ENCODE measurements around the gene KLHL12. TPM values are rescaled to one million over a fixed set of nuclear protein-coding genes. Genes with fewer than 3 reads are reported as not detected.
"Not testable (repeated sequence)": the region's sequence is repeated elsewhere in the genome, so short reads cannot be mapped to it uniquely, and the experiment has no call there.

The KLHL12 gene
- total RNA-seq, 2 experiments from 2014 or later, result 27.8 to 31.7 TPM

DNA sequence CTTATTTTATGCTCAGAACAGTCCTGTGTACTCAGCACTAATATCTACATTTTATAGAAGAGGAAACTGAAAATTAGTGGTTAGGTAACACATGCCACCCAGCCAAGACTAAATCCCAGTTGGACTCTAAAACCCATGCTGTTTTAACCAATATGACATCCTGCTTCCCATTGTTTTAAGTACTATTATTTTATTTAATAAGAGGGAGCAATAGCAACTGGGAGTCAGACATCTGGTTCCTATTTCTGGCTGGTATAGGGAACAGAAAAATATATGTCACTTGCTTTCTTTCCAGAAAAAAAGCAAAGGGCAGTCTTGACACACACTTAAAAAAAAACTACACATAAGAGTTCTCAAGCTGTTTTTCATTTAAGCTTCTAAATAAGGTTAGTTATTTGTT, 11.9 kb downstream of the KLHL12 start:
- DNase-seq (no peak), ATAC-seq (no peak)
- Mint-ChIP-seq H3K4me1 (ENCODE audit: low read depth) (peaks cover 19% of the 10 kb centered on the region), H3K27me3 (ENCODE audit: low read depth) (no peaks in the 10 kb centered on the region), H3K36me3 (ENCODE audit: low read depth) (peaks cover 64% of the 10 kb centered on the region), H3K27ac (no peak overlapping the region), H3K9me3 (ENCODE audit: insufficient read depth) (no peaks in the 10 kb centered on the region), H3K4me3 (no peak overlapping the region)
- ChIA-PET POLR2A (interaction anchor here (0.6 to 0.8 kb wide), 2 partner anchors 30 to 47 kb away, joined by 3 read pairs; no protein-coding TSS in a partner anchor), CTCF (interaction anchor here (0.9 kb wide), 1 partner anchor 75 kb away, joined by 3 read pairs; no protein-coding TSS in a partner anchor)

- Mint-ChIP-seq H3K4me1 (ENCODE audit: low read depth) (peaks cover 19% of the 10 kb centered on the region), H3K27ac (peak overlapping the region; percentile 32), H3K36me3 (ENCODE audit: low read depth) (peaks cover 50% of the 10 kb centered on the region)
- H3K4me3 Mint-ChIP-seq; POLR2A ChIA-PET; H3K27me3 Mint-ChIP-seq (ENCODE audit: low read depth); H3K9me3 Mint-ChIP-seq (ENCODE audit: insufficient read depth); ATAC-seq: not testable (repeated sequence)
- peak; percentile 51 for DNase-seq
- CTCF ChIA-PET, result interaction anchor here (1.4 to 1.5 kb wide), 2 partner anchors 56 to 87 kb away, joined by 3 to 4 read pairs; no protein-coding TSS in a partner anchor
Measured at GRCh38 chr1:202912476-202912875, 14.6 kb downstream of the KLHL12 start.

DNA sequence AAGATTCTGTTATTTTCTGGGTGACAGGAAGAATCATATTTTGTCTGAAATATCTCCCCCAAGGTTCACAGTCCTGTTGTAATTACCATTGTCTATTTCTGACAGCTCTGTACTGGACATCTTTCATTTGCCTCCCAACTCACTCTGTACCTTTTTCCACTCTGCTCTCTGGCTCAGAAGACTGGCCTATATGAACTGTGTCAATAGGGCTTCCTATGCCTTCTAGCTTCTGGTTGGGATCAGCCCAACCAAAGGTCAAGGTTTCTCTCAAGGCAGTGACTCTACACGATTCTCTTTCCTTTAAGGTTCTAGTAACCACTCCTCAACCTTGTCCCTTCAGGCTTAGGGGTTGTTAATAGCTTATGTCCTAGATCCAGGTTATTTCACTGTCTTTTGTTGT, 17.5 kb downstream of the KLHL12 start:
- DNase-seq (no peak), ATAC-seq (no peak)
- POLR2A ChIA-PET, result no interaction called here
- CTCF ChIA-PET, result interaction anchor here (0.7 kb wide), 1 partner anchor 50 kb away, joined by 3 read pairs; no protein-coding TSS in a partner anchor
- Mint-ChIP-seq H3K4me3 (no peak overlapping the region), H3K9me3 (ENCODE audit: insufficient read depth) (no peaks in the 10 kb centered on the region), H3K27ac (no peak overlapping the region), H3K36me3 (ENCODE audit: low read depth) (peaks cover 45% of the 10 kb centered on the region), H3K4me1 (ENCODE audit: low read depth) (peaks cover 19% of the 10 kb centered on the region), H3K27me3 (ENCODE audit: low read depth) (no peaks in the 10 kb centered on the region)

DNA sequence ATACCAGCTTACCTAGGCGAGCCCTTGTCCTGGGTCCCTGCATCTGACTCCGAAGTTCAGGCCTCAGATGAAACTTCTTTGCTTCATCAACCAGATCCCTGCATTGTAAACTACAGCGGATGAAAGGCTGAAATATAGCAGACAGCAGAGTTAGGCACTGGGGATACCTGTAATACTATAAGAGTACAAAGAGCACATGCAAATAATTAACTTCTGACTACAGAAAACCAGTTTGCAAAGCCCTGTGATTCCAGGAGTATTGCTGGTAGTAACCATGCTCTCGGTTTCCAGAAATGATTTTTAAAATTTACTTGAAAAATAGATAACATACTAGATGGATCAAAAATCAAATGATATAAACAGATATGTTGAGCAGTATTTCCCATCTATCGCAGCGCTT, 18.0 kb downstream of the KLHL12 start:
- no peak for ATAC-seq
- no peak for DNase-seq
- H3K9me3 Mint-ChIP-seq (ENCODE audit: insufficient read depth), result no peaks in the 10 kb centered on the region
- POLR2A ChIA-PET, result no interaction called here
- no peak overlapping the region for H3K27ac Mint-ChIP-seq
- H3K36me3 Mint-ChIP-seq (ENCODE audit: low read depth), result peaks cover 42% of the 10 kb centered on the region
- CTCF ChIA-PET, result no interaction called here
- no peak overlapping the region for H3K4me3 Mint-ChIP-seq
- no peaks in the 10 kb centered on the region for H3K27me3 Mint-ChIP-seq (ENCODE audit: low read depth)
- H3K4me1 Mint-ChIP-seq (ENCODE audit: low read depth), result peaks cover 19% of the 10 kb centered on the region

- H3K27me3 Mint-ChIP-seq (ENCODE audit: low read depth), result no peaks in the 10 kb centered on the region
- no peaks in the 10 kb centered on the region for H3K9me3 Mint-ChIP-seq (ENCODE audit: insufficient read depth)
- no peak overlapping the region for H3K27ac Mint-ChIP-seq
- POLR2A ChIA-PET, result no interaction called here
- no peaks in the 10 kb centered on the region for H3K4me1 Mint-ChIP-seq (ENCODE audit: low read depth)
- DNase-seq (no peak), ATAC-seq (no peak)
- CTCF ChIA-PET, result no interaction called here
- H3K4me3 Mint-ChIP-seq, result no peak overlapping the region
- peaks cover 19% of the 10 kb centered on the region for H3K36me3 Mint-ChIP-seq (ENCODE audit: low read depth)
Measured at GRCh38 chr1:202905331-202905730, 21.7 kb downstream of the KLHL12 start.

- H3K4me1 Mint-ChIP-seq (ENCODE audit: low read depth); H3K27ac Mint-ChIP-seq; ATAC-seq; H3K9me3 Mint-ChIP-seq (ENCODE audit: insufficient read depth); DNase-seq; H3K27me3 Mint-ChIP-seq (ENCODE audit: low read depth); H3K4me3 Mint-ChIP-seq: not testable (repeated sequence)
- POLR2A ChIA-PET, result interaction anchor here (0.9 kb wide), 1 partner anchor 103 kb away, joined by 3 read pairs; the partner anchor contains the start of gene TMEM183A
- CTCF ChIA-PET, result interaction anchor here (1.6 kb wide), 1 partner anchor 96 kb away, joined by 6 read pairs; no protein-coding TSS in a partner anchor
- H3K36me3 Mint-ChIP-seq (ENCODE audit: low read depth), result peaks cover 19% of the 10 kb centered on the region
Measured at GRCh38 chr1:202903808-202904207, 23.2 kb downstream of the KLHL12 start.

DNA sequence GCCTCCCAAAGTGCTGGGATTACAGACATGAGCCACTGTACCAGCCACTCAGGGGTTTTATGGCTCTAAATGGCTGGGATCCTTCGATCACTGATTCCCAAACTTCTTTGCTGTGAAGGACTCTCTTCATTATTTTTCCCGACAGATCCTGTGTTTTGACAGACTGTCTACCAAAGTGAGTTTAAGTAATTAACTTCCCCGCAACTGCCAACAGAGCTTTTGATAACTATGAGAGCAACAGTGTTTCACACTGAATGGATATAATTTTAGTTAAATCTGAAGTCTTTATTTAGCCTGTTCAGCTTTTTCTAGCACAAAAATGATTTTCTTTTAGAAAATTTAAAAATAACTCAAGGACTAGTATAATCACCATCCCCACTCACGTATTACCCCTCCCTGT, 25.5 kb downstream of the KLHL12 start:
- no peaks in the 10 kb centered on the region for H3K27me3 Mint-ChIP-seq (ENCODE audit: low read depth)
- CTCF ChIA-PET, result no interaction called here
- H3K27ac Mint-ChIP-seq, result no peak overlapping the region
- no peaks in the 10 kb centered on the region for H3K9me3 Mint-ChIP-seq (ENCODE audit: insufficient read depth)
- H3K4me3 Mint-ChIP-seq, result no peak overlapping the region
- ATAC-seq (no peak), DNase-seq (no peak)
- no peaks in the 10 kb centered on the region for H3K4me1 Mint-ChIP-seq (ENCODE audit: low read depth)
- peaks cover 27% of the 10 kb centered on the region for H3K36me3 Mint-ChIP-seq (ENCODE audit: low read depth)
- POLR2A ChIA-PET, result no interaction called here

- Mint-ChIP-seq H3K4me3 (no peak overlapping the region), H3K27me3 (ENCODE audit: low read depth) (no peaks in the 10 kb centered on the region), H3K36me3 (ENCODE audit: low read depth) (peaks cover 50% of the 10 kb centered on the region), H3K9me3 (ENCODE audit: insufficient read depth) (no peaks in the 10 kb centered on the region), H3K4me1 (ENCODE audit: low read depth) (peaks cover 12% of the 10 kb centered on the region), H3K27ac (no peak overlapping the region)
- ChIA-PET CTCF (no interaction called here), POLR2A (no interaction called here)
- no peak for DNase-seq
- no peak for ATAC-seq
Measured at GRCh38 chr1:202892501-202892900, 34.5 kb downstream of the KLHL12 start.

- Mint-ChIP-seq H3K9me3 (ENCODE audit: insufficient read depth) (no peaks in the 10 kb centered on the region), H3K4me3 (no peak overlapping the region), H3K36me3 (ENCODE audit: low read depth) (peaks cover 43% of the 10 kb centered on the region), H3K27ac (peak overlapping the region; percentile 6), H3K4me1 (ENCODE audit: low read depth) (peaks cover 18% of the 10 kb centered on the region), H3K27me3 (ENCODE audit: low read depth) (no peaks in the 10 kb centered on the region)
- ATAC-seq (no peak), DNase-seq (no peak)
- CTCF ChIA-PET, result interaction anchor here (1.1 to 1.5 kb wide), 4 partner anchors 15 to 149 kb away, joined by 3 to 4 read pairs (median 3); no protein-coding TSS in a partner anchor
- POLR2A ChIA-PET, result interaction anchor here (0.7 to 2.3 kb wide), 3 partner anchors 37 to 77 kb away, joined by 3 to 10 read pairs (median 3); partner anchors contain the start of genes CYB5R1 and KLHL12
Measured at GRCh38 chr1:202890392-202890791, 36.6 kb downstream of the KLHL12 start.

GRCh38 chr1:202888531-202889360, 38.3 kb downstream of the KLHL12 start, which contains the start of gene RABIF:
Gene RABIF, minus strand, starts transcription at chr1:202889149. Its CDS starts 51 bp downstream, at chr1:202889098.
- POLR2A ChIA-PET, result interaction anchor here (0.6 to 2.3 kb wide), 6 partner anchors 30 to 547 kb away, joined by 3 to 12 read pairs (median 4); partner anchors contain the start of genes CYB5R1, KDM5B, KLHL12 and TMEM183A
- Mint-ChIP-seq H3K4me3 (peak within 1 kb of the TSS; percentile 94), H3K36me3 (ENCODE audit: low read depth) (peaks cover 31% of the 10 kb centered on the region), H3K27me3 (ENCODE audit: low read depth) (no peaks in the 10 kb centered on the region), H3K27ac (peak within 1 kb of the TSS; percentile 98), H3K4me1 (ENCODE audit: low read depth) (peaks cover 19% of the 10 kb centered on the region), H3K9me3 (ENCODE audit: insufficient read depth) (no peaks in the 10 kb centered on the region)
- peak; percentile 97 for DNase-seq
- ATAC-seq, result peak; percentile 96
- CTCF ChIA-PET, result interaction anchor here (1.2 kb wide), 2 partner anchors 79 to 111 kb away, joined by 4 to 6 read pairs; partner anchors contain the start of gene CYB5R1

DNA sequence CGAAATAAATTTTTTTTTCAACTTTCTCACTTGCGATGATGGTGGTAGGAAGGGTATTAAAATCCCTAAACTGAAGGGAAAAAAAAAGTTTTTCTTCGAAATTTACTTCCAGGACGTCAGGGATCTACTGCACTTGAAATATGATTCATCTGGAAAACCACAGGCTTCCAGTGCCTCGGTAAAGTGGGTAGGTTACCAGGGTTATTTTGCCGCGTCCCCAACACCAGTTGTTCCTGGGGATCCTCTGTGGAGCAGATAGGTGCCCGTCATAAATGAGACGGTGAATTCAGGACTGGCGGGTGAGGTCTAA, 38.9 kb downstream of the KLHL12 start:
- ATAC-seq (no peak), DNase-seq (no peak)
- ChIA-PET POLR2A (interaction anchor here (0.6 to 2.3 kb wide), 6 partner anchors 30 to 546 kb away, joined by 3 to 12 read pairs (median 4); partner anchors contain the start of genes CYB5R1, KDM5B, KLHL12 and TMEM183A), CTCF (interaction anchor here (1.2 kb wide), 2 partner anchors 80 to 112 kb away, joined by 4 to 6 read pairs; partner anchors contain the start of gene CYB5R1)
- Mint-ChIP-seq H3K27ac (peak overlapping the region; percentile 91), H3K9me3 (ENCODE audit: insufficient read depth) (no peaks in the 10 kb centered on the region), H3K36me3 (ENCODE audit: low read depth) (peaks cover 28% of the 10 kb centered on the region), H3K4me3 (peak overlapping the region; percentile 94), H3K4me1 (ENCODE audit: low read depth) (peaks cover 19% of the 10 kb centered on the region), H3K27me3 (ENCODE audit: low read depth) (no peaks in the 10 kb centered on the region)

DNA sequence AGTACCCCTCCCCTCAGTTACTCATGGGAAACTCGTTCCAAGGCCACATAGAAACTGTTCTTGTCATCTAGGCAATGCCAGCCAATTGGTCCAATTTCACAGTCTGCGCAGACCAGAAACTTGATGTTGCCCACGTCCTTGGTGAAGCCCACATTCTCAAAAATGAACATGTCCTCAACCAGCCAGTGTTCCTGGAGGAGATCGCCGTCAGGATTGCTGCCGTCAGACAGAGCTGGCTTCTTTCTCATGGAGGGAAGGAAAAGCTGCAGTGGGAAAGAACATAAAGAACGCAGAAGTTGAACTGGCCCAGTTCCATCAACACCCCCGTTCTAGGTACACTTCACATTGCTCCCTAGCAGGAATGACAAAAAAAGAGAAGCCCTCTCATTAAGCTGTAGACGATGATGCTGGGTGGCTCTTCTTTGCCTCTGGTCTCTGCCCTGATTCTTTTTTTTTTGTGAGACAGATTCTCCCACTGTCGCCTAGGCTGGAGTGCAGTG, 46.0 kb downstream of the KLHL12 start:
- no peak overlapping the region for H3K4me3 Mint-ChIP-seq
- no peak overlapping the region for H3K27ac Mint-ChIP-seq
- H3K9me3 Mint-ChIP-seq (ENCODE audit: insufficient read depth), result no peaks in the 10 kb centered on the region
- peaks cover 27% of the 10 kb centered on the region for H3K36me3 Mint-ChIP-seq (ENCODE audit: low read depth)
- ATAC-seq (no peak), DNase-seq (no peak)
- H3K27me3 Mint-ChIP-seq (ENCODE audit: low read depth), result no peaks in the 10 kb centered on the region
- CTCF ChIA-PET, result no interaction called here
- POLR2A ChIA-PET, result no interaction called here
- peaks cover 2% of the 10 kb centered on the region for H3K4me1 Mint-ChIP-seq (ENCODE audit: low read depth)
